Peyer's patch (tissue), 4 donors: ENCODE data around the gene GALM. TPM values are rescaled to one million over a fixed set of nuclear protein-coding genes. Genes with fewer than 3 reads are reported as not detected.

ENCODE experiments used
- DNase-seq, 3 donors: peaks; one replicate each; pipeline ENCODE4 v3.0.0-alpha.2; 2017 to 2019
- H3K27ac ChIP-seq, 4 donors: fragments of 200-600 bp; sonication (generic); one replicate each; pipeline ENCODE4 v1.5.1; 2016 to 2019
- H3K27me3 ChIP-seq, 2 donors: fragments of 200-600 bp; sonication (generic); one replicate each; pipeline ENCODE4 v1.5.1; 2019
- H3K36me3 ChIP-seq, 3 donors: fragments of 200-600 bp; sonication (generic); one replicate each; pipeline ENCODE4 v1.5.1; 2016 to 2019
- H3K4me1 ChIP-seq, 4 donors: fragments of 200-600 bp; sonication (generic); one replicate each; pipeline ENCODE4 v1.5.1; 2016 to 2019
- H3K4me3 ChIP-seq, 4 donors: fragments of 200-600 bp; sonication (generic); 1 replicate in 3 of 4; 2 replicates in 1 of 4; pipeline ENCODE4 v1.5.1; 2016 to 2019; ENCODE audit warnings: mild to moderate bottlenecking in 1 of 4
- H3K9me3 ChIP-seq, 4 donors: fragments of 200-600 bp; sonication (generic); one replicate each; pipeline ENCODE4 v1.5.1; 2016 to 2019; ENCODE audit warnings: mild to moderate bottlenecking in 1 of 4
- POLR2A ChIP-seq, 2 donors: fragments of 450-650 bp; IDR thresholded peaks; one replicate each; pipeline ENCODE4 v1.5.1; 2017; ENCODE audit warnings: antibody characterized with exemption in 2 of 2, mild to moderate bottlenecking in 2 of 2, moderate library complexity in 2 of 2
- total RNA-seq, 4 donors: library from RNA; depleted of rRNA; stranded (reverse); fragments of >200 nt; gene quantifications; one replicate each; pipeline ENCODE4 v1.1.0, GENCODE V29; 2016
- TF ChIP-seq, protein P1 (sequence below), 6 experiments: fragments of 450-650 bp in 4 of 6; fragments of 200-600 bp in 2 of 6; sonication (generic) in 1 of 6; IDR thresholded peaks; one replicate each; pipeline ENCODE4 v1.5.1; 2017 to 2019; ENCODE audit warnings: antibody characterized with exemption in 6 of 6, mild to moderate bottlenecking in 3 of 6, moderate library complexity in 1 of 6

GALM gene
- total RNA-seq, 4 donors from 2014 or later = 68.1 to 118 (median 86.0) TPM

DNA sequence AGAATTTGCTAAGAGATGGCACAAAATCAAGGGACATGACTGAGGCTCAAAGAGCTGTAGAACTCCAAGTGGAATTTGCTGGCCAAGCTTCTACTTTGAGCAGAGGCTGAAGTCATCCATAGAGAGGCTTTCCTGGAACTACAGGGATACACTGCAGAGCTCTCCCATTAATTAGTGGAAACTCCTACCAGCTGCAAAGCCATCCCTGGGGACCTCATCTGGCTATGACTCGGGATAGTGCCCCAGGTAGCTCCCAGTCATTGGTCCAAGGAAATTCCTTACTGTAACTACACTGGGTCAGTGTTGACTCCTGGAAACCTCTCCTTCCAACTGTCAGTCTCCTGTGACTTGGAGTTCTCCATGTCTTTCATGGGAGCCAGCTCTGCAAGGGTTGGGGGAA lies 10.5 kb upstream of the GALM start:
- H3K27ac ChIP-seq = no peak overlapping the region
- H3K9me3 ChIP-seq = no peaks in the 10 kb centered on the region
- TF ChIP-seq, protein P1, sequence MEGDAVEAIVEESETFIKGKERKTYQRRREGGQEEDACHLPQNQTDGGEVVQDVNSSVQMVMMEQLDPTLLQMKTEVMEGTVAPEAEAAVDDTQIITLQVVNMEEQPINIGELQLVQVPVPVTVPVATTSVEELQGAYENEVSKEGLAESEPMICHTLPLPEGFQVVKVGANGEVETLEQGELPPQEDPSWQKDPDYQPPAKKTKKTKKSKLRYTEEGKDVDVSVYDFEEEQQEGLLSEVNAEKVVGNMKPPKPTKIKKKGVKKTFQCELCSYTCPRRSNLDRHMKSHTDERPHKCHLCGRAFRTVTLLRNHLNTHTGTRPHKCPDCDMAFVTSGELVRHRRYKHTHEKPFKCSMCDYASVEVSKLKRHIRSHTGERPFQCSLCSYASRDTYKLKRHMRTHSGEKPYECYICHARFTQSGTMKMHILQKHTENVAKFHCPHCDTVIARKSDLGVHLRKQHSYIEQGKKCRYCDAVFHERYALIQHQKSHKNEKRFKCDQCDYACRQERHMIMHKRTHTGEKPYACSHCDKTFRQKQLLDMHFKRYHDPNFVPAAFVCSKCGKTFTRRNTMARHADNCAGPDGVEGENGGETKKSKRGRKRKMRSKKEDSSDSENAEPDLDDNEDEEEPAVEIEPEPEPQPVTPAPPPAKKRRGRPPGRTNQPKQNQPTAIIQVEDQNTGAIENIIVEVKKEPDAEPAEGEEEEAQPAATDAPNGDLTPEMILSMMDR (IDR thresholded peaks at IDR 0.05) = no peak
- TF ChIP-seq POLR2A (IDR thresholded peaks at IDR 0.05) = no peak
- H3K36me3 ChIP-seq = no peaks in the 10 kb centered on the region
- H3K4me3 ChIP-seq = no peak overlapping the region
- no peaks in the 10 kb centered on the region for H3K27me3 ChIP-seq
- peaks cover 0 to 6% (median 2%) of the 10 kb centered on the region in 4 donors for H3K4me1 ChIP-seq
- DNase-seq = no peak

DNA sequence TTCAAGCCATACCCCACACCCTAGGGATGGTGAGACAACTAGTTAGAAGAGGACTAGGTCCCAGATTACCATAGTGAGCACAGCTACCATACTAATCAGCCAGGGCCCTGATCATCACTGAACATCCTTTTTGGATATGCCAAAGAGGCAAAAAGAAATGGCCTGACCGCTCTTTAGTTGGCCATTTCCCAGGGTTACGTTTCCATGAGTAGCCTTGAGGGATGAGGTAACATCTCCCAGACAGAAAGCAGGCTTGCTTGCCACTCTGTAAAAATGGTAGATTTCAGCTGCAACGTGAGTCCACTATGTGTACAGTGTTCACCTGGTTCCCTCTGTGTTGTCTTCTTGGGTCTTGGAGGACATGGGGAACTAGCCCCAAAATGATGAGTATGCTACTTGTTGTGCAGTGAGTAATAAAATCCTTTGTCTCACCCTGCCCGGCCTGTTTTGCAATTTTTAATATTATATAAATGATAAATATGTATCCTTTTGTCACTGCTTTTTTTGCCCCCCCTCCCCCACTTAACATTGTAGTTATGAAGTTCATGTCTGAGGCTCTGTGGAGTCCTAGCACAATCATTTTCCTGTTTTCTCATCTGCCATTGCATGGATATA lies 8.9 kb upstream of the GALM start:
- Histone ChIP-seq H3K4me1 (peaks cover 0 to 5% (median 2%) of the 10 kb centered on the region in 4 donors), H3K27ac (no peak overlapping the region), H3K27me3 (no peaks in the 10 kb centered on the region), H3K36me3 (no peaks in the 10 kb centered on the region), H3K4me3 (no peak overlapping the region), H3K9me3 (no peaks in the 10 kb centered on the region)
- no peak for DNase-seq
- TF ChIP-seq POLR2A (IDR thresholded peaks at IDR 0.05) = no peak
- TF ChIP-seq, protein P1 (IDR thresholded peaks at IDR 0.05) = no peak

DNA sequence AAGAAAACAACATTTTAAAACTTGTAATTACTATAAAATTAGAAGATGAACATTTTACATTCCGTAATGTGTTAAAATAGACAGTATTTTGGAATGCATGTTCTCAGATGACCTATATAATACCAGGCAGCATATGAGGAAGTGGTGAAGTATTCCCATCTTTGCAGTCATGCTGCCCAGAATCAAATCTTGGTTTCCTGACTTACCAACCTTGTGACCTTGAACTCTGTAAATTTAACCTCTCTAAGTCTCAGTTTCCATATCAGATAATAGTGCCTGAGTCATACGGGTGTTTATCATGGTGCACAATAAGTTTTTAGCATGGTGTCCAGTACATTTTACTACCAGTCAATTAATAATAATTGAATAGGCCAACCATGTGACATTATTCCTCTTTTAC lies 7.3 kb upstream of the GALM start:
- Histone ChIP-seq H3K27ac (no peak overlapping the region), H3K4me3 (no peak overlapping the region), H3K4me1 (no peaks in the 10 kb centered on the region), H3K36me3 (no peaks in the 10 kb centered on the region), H3K27me3 (no peaks in the 10 kb centered on the region), H3K9me3 (no peaks in the 10 kb centered on the region)
- no peak for TF ChIP-seq POLR2A (IDR thresholded peaks at IDR 0.05)
- no peak for DNase-seq

DNA sequence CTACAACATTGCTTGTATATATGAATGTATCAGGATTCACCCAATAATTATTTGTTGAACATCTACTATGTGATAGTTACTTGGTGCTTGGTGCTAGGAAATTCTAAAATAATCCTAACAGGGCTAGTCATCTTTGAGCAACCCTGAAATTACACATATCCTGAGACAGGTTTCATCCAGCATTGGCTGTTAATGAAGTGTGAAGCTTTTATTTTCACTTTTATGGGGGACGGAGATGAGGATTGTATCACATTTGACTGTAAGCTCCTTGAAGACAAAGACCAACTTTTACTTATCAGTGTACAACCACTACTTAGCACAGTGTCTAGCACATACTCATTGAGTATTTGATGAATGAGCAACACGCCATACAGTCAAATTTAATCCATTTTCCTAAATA lies 6.8 kb upstream of the GALM start:
- Histone ChIP-seq H3K9me3 (no peaks in the 10 kb centered on the region), H3K36me3 (no peaks in the 10 kb centered on the region), H3K4me1 (no peaks in the 10 kb centered on the region), H3K27ac (no peak overlapping the region), H3K4me3 (no peak overlapping the region), H3K27me3 (no peaks in the 10 kb centered on the region)
- TF ChIP-seq, protein P1 (IDR thresholded peaks at IDR 0.05) = no peak
- TF ChIP-seq POLR2A (IDR thresholded peaks at IDR 0.05) = no peak
- DNase-seq = no peak

DNA sequence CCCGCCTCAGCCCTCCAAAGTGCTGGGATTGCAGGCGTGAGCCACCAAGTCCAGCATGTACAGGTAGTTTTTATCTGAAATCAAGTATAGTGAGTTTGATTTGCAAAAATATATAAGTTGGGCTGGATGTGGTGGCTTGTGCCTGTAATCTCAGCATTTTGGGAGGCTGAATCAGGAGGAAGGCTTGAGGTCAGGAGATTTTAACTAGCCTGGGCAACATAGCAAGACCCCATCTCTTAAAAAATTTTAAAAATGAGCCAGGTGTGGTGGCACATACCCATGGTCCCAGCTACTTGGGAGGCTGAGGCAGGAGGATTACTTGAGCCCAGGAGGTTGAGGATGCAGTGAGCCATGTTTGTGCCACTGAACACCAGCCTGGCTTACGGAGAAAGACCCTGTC lies 5.6 kb upstream of the GALM start:
- H3K27ac ChIP-seq = no peak overlapping the region
- no peak for TF ChIP-seq POLR2A (IDR thresholded peaks at IDR 0.05)
- TF ChIP-seq, protein P1 (IDR thresholded peaks at IDR 0.05) = no peak
- H3K9me3 ChIP-seq = no peaks in the 10 kb centered on the region
- H3K27me3 ChIP-seq = no peaks in the 10 kb centered on the region
- no peak overlapping the region for H3K4me3 ChIP-seq
- H3K4me1 ChIP-seq = no peaks in the 10 kb centered on the region
- DNase-seq = no peak
- H3K36me3 ChIP-seq = no peaks in the 10 kb centered on the region

DNA sequence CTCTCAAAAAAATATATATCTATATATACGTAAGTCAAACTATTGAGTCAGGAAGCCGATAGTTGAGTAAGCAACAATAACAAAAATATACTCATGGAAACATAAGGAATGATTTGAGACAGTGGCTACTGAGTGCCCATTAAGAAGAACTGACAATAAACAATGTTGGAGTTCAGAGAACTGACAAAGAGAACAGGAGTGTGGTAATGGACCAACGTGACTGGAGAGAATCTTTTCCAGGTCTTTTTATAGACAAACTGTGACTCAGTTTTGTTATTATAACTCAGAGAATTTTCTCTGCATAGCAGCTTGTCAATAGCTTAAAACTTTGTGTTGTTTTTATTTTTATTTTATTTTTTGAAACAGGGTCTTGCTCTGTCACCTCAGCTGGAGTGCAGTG lies 4.6 kb upstream of the GALM start:
- no peaks in the 10 kb centered on the region for H3K9me3 ChIP-seq
- H3K27me3 ChIP-seq = no peaks in the 10 kb centered on the region
- TF ChIP-seq, protein P1 (IDR thresholded peaks at IDR 0.05) = no peak
- no peak for TF ChIP-seq POLR2A (IDR thresholded peaks at IDR 0.05)
- no peaks in the 10 kb centered on the region for H3K36me3 ChIP-seq
- peaks cover 0 to 4% (median 0%) of the 10 kb centered on the region in 4 donors for H3K4me1 ChIP-seq
- DNase-seq = no peak
- H3K4me3 ChIP-seq = no peak overlapping the region
- H3K27ac ChIP-seq = no peak overlapping the region
